DOHH2 (cell line): Measurements from ENCODE around the gene MT1X.

Source experiments
- CTCF ChIP-seq: fragments of 200-600 bp; sonication (generic); IDR thresholded peaks from one replicate; pipeline ENCODE4 v1.5.1; 2014; ENCODE audit warnings: antibody characterized with exemption, mild to moderate bottlenecking, low read depth, low read length; ENCODE audit not compliant: poor library complexity, severe bottlenecking
- EZH2phosphoT487 ChIP-seq: fragments of 200-600 bp; sonication (generic); IDR thresholded peaks from 2 replicates; pipeline ENCODE4 v1.6.1; 2017; ENCODE audit warnings: borderline replicate concordance, mild to moderate bottlenecking, antibody characterized with exemption, low read length, moderate library complexity, mixed read lengths

GRCh38 chr16:56658327-56658875 lies 23.9 kb upstream of the MT1X start:
- TF ChIP-seq CTCF: no peak
- no peak for TF ChIP-seq EZH2phosphoT487
